Stimulated activated CD4-positive, alpha-beta T cell treated with anti-CD3 and anti-CD28 coated beads, TNF-alpha, amount 100 ng/mL, for 4 hours (primary cell): Measurements from ENCODE around the gene CTXND2.
"Not testable (repeated sequence)": the region's sequence is repeated elsewhere in the genome, so short reads cannot be mapped to it uniquely, and the experiment has no call there.

ENCODE experiments used
- DNase-seq, 3 experiments: peaks; one replicate each; pipeline ENCODE4 v3.0.0-alpha.2; 2020; ENCODE audit warnings: low read depth in 3 of 3

The CTXND2 gene

DNA sequence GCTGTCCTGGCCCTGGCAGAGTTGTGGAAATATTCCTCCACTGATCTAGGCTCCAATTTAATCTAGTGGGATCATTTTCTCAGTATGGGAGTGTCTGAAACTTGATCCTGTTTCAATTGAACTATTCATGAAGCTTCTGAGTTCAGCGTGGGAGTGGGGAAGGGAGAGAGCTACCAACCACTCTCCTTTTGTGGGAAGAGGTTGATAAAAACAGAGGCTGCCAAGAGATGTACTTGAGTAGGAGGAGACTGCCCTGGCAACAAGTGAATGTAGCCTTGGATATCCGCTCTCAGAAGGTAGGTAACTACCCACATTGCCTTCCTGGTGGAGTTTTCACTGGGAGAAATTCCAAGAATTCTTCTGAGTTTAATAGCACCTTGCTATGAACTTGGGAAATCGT is at the start of gene CTXND2:
Gene CTXND2, plus strand, starts transcription at position 119 of the 400 bp plus-strand sequence. CDS start 25,179 bp downstream, outside the sequence.
- no peak for DNase-seq

DNA sequence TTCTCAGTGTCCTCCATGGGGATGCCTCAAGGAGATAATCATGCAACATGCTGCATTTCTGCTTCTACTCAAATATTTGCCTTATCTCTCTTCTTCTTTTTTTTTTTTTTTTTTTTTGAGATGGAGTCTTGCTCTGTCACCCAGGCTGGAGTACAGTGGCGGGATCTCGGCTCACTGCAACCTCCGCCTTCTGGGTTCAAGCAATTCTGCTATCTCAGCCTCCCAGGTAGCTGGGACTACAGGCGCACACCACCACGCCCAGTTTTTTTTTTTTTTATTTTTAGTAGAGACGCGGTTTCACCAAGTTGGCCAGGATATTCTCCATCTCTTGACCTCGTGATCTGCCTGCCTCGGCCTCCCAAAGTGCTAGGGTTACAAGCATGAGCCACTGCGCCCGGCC is 46.1 kb upstream of the CTXND2 start:
- DNase-seq = not testable (repeated sequence)

DNA sequence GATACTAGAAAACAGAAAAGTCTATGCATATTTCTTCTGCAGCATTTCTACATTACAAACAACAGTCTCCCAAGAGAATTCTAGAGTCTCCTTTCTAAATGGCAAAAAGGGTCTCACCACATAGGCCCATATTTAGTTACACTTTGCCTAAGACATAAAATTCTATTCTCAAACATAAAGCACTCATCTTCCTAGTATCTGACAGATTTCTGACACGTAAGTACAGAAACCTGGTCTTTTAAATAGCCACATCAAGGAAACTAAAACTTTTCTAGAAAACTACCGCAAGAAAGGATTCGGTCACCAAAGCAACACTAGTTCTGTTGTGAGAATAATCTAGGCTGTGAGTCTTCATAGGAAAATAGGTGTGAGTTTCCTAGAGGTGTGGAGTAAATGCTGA is 45.3 kb upstream of the CTXND2 start:
- no peak for DNase-seq

DNA sequence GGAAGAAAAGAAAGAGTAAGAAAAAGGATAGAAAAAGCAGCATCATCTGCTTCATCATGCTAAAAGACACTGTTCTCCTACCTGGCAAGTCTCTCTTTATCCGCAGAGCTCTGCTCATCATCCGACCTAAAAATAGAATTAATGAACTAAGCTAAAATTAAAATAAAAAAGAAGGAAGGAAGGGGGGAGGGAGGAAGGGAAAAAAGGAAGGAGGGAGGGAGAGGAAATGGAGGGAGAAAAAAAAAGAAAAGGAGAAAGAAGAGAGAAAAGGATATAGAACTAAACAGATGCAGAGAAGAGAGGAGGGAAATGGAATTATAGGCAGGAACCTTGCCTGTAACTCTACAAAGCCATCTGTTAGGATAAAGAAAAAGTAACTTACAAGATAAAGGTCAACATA is 44.6 kb upstream of the CTXND2 start:
- DNase-seq = no peak

DNA sequence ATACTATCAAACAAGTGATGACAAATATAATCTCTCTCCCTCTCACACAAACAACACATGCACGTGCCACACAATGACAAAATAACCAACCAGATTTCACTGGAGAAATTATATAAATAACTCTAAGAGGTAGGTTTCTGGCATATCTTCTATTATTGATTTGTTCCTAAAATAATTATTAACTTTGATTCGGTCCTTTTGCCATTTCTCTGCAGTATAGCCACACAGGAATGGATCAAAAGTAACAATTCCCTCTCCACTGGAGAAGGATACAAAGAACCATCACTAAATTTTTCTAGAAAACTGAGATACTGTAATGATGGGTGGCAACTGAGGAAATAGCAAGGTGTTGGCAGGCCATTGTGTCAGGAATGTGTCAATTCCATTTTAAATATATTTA is 44.0 kb upstream of the CTXND2 start:
- no peak for DNase-seq

DNA sequence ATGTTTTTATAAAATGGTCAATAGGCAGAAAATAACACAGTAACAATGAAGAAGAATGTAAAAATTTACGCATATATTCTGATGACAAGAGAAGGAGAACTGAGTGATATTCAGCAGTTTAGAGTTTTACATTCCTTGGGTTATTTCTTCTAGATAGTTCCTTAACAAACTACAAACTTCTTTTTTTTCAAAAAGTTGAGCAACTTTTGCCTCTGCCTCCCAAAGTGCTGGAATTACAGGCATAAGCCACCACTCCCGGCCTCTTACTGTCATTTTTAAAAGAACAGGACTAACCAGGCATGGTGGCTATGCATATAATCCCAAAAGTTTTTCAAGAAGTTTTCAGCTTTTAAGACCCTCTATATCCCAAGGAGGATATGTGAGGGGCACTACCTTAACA is 43.5 kb upstream of the CTXND2 start:
- no peak for DNase-seq

DNA sequence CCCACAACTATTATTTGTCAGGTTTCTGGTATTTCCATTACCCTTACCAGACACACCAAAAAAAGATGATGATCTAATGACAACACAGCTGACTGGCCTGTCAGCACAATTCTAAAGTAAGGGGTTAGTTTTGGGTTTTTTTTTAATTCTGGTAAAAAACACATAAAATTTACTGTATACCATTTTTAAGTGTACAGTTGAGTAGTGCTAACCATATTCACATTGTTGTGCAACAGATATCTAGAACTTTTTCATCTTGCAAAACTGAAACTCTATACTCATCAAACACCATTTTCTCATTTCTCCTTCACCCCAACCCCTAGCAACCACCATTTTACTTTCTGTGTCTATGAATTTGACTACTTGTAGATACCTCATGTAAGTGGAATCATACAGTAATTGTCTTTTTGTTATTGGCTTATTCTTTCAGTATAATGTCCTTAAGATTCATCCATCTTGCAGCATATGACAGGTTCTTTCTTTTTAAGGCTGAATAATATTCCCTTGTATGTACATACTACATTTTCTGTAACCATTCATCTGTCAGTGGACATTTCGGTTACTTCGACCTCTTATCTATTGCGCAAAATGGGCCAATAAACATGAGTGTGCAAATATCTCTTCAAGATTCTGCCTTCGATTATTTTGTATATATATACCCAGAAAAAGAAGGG is 40.3 kb upstream of the CTXND2 start:
- DNase-seq = no peak

DNA sequence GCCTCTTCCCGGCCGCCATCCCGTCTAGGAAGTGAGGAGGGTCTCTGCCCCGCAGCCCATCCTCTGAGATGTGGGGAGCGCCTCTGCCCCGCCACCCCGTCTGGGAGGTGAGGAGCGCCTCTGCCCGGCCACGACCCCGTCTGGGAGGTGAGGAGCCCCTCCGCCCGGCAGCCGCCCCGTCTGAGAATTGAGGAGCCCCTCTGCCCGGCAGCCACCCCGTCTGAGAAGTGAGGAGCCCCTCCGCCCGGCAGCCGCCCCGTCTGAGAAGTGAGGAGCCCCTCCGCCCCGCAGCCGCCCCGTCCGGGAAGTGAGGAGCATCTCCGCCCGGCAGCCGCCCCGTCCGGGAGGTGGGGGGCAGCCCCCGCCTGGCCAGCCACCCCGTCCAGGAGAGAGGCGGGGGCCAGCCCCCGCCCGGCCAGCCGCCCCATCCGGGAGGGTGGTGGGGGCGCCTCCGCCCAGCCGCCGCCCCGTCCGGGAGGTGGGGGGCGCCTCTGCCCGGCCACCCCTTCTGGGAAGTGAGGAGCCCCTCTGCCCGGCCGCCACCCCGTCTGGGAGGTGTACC is 36.1 kb upstream of the CTXND2 start:
- DNase-seq = not testable (repeated sequence)

DNA sequence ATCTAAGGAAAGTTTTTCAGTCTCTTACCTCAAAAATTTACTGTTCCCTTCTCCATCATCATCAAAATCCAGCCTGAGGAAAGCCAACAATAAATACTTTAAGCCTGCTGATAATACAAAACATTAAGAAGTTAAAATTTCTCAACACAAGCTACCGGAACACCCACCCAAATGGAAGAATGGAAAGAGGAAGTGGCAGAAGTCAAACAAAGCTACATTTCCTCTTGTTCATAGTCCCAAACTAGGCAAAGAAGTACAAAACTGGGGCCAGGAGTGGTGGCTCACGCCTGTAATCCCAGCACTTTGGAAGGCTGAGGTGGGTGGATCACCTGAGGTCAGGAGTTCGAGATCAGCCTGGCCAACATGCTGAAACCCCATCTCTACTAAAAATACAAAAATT is 34.2 kb upstream of the CTXND2 start:
- DNase-seq = not testable (repeated sequence)

DNA sequence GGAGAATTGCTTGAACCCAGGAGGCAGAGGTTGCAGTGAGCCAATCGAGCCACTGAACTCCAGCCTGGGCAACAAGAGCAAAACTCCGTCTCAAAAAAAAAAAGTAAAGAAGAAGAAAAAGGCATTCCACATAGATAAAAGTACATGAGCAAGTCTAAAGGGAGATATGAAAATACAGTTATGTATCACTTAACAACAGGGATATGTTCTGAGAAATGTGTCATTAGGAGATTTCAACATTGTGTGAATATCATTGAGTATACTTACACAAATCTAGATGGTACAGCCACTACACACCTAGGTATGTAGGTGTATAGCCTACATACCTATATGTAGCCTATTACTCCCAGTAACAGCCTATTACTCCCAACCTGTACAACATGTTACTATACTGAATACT is 23.2 kb upstream of the CTXND2 start:
- no peak for DNase-seq

DNA sequence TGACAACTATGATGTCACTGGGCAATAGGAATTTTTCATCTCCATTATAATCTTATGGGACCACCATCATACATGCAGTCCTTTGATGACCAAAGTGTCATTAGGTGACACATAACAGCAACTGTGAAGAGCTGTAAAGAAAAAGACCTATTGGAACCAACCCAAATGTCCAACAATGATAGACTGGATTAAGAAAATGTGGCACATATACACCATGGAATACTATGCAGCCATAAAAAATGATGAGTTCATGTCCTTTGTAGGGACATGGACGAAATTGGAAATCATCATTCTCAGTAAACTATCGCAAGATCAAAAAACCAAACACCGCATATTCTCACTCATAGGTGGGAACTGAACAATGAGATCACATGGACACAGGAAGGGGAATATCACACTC is 22.7 kb upstream of the CTXND2 start:
- not testable (repeated sequence) for DNase-seq

DNA sequence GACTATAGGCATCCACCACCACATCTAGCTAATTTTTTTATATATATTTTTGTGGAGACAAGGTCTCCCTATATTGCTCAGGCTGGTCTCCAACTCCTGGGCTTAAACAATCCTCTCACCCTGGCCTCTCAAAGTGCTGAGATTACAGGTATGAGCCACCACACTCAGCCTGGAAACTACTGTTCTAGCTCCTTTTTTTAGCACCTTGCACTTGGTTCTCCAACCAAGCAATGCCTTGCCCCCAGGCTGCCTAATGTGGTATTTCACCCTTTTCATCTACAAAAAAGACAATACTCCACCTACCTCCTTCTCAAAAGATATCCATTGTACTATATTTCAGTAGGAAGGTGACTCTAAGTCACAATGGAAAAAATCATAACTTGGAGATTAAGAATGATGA is 17.3 kb upstream of the CTXND2 start:
- DNase-seq = no peak

DNA sequence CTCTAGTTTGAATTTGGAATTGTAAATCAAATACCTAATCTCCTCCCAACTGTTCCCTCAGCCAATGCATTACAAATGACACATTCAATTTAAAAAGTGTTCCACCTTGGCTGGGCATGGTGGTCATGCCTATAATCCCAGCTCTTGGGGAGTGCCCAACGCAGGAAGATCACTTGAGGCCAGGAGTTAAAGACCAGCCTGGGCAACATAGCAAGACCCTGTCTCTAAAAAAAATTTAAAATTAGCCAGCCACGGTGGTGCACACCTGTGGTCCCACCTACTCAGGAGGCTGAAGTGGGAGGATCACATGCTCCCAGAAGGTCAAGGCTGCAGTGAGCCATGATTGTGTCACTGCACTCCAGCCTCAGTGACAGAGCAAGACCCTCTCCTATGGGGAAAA is 14.4 kb upstream of the CTXND2 start:
- no peak for DNase-seq

DNA sequence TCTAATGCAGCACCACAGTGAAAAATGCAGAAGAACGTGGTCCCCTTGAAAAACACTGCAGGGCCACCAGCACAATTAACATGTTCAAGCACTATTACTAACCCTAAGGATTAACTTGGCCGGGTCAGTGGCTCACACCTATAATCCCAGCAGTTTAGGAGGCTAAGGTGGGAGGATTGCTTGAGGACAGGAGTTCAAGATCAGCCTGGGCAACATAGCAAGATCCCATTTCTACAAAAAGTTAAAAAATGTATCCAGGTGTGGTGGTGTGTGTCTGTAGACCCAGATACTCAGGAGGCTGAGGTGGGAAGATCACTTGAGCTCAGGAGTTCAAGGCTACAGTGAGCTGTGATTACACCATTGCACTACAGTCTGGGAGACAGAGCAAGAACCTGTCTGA is 13.4 kb upstream of the CTXND2 start:
- DNase-seq = no peak

DNA sequence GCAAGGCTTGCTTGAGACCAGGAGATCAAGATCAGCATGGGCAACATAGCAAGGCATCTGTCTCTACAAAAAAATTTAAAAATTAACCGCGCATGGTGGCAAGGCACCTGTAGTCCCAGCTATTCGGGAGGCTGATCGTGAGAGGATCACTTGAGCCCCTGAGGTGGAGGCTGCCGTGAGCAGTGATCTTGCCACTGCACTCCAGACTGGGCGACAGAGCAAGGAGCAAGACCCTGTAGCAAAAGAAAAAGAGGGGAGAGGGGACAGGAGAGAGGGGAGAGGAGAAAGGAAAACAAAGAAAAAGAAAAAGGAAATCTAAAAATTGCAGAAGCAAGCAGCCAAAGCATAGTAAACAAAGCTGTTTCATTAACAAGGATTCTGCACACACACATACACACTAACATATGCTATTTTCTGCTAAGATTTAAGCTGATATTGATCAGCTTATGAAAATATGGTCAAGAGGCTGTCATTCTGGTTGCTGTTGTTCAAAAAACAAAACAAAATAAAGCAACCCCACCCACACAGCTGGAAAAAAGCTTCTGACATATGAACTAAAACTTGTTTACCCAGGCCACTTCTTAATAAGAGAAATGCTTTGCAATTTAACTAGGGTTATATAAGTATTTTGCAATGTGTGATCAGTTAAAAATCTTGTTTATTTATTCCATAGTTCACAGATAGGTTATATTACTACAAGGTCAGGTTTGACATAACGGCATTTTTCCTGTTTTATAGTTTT is 12.3 kb upstream of the CTXND2 start:
- no peak for DNase-seq

DNA sequence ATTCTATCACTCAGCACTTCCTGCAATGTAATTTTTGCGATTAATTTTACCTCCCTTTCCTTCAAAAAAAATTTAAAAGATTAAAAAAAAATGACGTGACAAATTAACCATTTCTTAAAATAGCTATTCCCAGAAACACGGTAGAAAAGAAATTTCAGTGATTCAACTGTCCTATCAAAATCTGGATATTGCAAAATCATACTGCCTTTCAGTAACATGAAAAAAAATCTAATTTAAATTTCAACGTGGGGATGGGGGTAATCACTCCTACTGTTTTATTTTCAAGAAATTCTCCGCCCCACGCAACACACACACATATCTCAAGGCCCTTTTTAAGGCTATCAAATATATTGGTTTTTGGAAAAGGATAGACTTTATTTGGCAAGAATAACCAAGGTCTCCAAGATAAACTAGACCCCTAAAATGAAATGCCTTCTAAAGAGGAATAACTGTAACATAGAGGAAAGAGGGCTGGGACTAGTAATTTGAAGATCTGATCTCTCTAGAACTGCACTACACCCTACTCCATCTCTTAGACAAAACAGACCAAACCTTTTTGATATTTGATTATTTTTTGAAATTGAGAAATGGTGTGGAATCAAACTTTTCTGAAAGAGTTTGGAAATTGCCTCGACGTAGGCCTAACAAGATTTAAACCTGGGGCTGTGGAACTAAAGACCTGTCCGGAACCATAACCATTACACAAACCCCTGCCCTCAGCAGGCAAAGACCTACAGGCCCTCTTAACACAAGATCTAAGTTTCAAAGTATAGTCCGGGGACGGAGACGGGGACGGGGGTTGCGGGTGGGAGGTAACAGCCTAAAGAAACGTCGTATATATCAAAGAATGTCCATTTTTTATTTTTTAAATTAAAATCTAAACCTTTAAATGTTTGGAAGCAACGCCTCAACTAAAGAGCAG is 11.5 kb upstream of the CTXND2 start:
- DNase-seq = no peak

DNA sequence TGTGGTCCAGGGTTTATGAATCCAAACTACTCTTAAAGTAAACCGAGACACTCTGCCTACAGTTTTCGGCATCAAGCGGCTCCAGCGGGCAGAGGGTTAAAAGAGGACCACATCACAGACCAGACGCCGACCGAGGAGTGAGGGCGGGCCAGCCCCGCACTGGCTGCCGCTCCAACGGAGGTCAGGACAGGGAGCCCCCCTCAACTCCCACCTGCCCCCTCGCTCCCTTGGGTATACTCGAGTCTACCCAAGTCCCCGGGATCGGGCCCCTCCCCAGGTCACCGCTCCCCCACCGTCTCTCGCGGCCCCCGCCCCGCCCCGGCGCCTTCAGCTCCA is 10.8 kb upstream of the CTXND2 start:
- DNase-seq = no peak

DNA sequence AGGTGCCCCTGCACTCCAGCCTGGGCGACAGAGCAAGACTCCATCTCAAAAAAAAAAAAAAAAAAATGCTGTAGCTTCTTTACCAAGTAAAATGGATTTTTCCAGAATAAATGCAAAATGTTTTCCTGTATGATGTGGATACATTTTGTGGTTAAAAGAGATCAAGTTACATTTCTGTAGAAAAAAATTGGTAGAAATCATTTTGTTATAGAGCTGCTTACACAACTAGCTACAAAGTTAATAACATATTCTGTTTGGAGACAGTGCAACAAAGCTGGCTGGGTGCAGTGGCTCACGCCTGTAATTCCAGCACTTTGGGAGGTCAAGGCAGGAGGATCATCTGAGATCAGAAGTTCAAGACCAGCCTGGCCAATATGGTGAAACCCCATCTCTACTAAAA is 8.0 kb upstream of the CTXND2 start:
- DNase-seq = not testable (repeated sequence)

DNA sequence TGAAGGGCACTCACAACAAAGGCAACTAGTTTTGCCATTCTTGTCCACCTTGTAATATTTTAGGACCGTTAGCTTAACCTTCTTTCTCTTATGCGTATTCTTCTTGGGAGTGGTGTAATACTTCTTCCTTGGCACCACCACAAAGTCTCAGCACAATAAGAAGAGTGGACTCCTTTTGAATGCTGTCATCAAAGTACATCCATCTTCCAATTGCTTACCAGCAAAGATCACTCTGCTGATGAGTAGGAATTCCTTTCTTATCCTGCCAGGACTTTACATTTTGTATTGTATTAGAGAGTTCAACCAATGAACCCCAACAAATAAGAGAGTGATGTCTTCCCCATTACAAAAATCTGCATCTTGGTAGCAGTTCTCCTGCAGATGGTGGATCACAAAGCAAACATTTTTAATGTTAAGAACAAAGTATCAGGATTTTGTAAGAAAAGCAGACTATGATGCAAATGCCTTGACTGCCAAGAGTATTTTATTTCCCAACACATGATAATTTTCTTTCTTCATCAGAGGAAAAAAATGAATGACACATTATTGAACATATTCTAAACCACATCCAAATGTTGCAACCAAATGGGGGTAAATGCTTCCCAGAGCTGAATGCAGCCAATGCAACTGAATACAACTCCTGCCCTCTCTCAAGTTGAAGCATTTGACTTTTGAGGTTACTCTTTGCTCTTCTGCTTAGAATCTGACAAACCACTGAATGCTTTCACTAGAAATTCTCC is 5.4 kb upstream of the CTXND2 start:
- no peak for DNase-seq

DNA sequence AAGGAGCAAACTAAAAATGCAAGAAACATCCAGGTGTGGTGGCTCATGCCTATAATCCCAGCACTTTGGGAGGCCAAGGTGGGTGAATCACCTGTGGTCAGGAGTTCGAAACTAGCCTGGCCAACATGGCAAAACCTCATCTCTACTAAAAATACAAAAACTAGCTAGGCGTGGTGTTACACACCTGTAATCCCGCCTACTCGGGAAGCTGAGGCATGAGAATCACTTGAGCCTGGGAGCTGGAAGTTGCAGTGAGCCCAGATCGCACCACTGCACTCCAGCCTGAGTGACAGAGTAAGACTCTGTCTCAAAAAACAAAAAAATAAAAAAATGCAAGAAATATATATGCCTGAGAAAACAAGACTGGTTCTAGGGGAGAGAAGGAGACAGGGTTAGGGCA is 3.8 kb upstream of the CTXND2 start:
- DNase-seq = not testable (repeated sequence)

DNA sequence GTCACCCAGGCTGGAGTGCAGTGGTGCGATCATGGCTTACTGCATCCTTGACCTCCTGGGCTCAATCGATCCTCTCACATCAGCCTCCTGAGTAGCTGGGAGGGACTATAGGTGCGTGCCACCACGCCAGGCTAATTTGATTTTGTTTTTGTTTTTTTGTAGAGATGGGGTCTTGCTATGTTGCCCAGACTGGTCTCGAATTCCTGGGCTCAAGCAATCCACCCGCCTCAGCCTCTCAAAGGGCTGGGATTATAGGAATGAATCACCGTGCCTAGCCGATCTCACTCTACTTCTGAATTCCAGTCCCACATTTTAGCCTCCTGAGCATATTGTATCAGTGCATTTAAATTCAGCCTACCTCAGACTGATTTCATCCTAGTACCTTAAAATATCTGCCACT is 1.8 kb downstream of the CTXND2 start:
- no peak for DNase-seq

DNA sequence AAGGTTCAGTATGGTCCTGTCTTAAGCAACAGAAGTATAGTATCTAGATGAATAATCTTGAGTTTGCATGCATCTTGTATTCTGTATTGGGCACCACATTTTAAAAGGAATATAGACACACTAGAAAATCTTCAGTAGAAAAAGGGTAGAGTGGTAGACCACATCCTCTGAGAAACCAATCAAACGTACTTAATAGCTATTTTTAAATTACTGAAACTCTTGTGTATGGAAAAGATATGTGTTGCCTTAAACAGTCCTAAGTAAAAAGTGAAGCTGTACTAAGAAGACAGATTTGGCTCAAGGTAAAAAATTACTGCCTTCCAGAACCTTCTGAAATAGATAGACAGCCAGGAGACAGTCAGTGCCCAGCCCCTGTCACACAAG is 3.1 kb downstream of the CTXND2 start:
- DNase-seq = no peak
